HG03280 (cell line): ENCODE measurements around the gene PCSK2.

Experiments used
- ATAC-seq: cut with Tn5 transposase; IDR thresholded peaks from one replicate; pipeline ENCODE4 v1.9.1; 2021; ENCODE audit warnings: mild to moderate bottlenecking, moderate library complexity; ENCODE audit not compliant: unreplicated experiment

PCSK2 gene

GRCh38 chr20:17327185-17328148, 100.6 kb downstream of the PCSK2 start:
- no peak for ATAC-seq

GRCh38 chr20:17334932-17335331, 108.1 kb downstream of the PCSK2 start:
- ATAC-seq: no peak

GRCh38 chr20:17339000-17339399, 112.2 kb downstream of the PCSK2 start:
- no peak for ATAC-seq

DNA sequence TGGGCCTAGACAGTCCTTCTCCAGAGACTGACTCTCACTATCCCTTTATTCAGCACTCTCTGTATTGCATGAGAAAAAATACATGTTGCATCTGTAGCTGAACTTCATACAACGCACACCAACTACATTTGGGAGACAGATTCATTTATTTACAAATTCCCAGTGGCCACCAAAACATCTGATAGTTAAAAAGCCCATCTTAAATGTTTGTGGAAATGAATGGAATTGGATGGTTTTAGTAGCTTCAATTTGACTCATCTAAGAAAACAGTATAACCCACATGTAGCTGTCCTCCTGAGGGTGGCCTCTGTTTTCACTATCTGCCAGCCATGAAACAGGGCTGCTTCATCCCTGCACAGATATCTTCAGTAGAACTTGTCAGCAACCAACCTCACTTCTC, 116.3 kb downstream of the PCSK2 start:
- no peak for ATAC-seq

- no peak for ATAC-seq
Observed at GRCh38 chr20:17343656-17344452, 117.0 kb downstream of the PCSK2 start.

- no peak for ATAC-seq
Observed at GRCh38 chr20:17344790-17345189, 118.0 kb downstream of the PCSK2 start.

- no peak for ATAC-seq
Observed at GRCh38 chr20:17345321-17345720, 118.5 kb downstream of the PCSK2 start.

DNA sequence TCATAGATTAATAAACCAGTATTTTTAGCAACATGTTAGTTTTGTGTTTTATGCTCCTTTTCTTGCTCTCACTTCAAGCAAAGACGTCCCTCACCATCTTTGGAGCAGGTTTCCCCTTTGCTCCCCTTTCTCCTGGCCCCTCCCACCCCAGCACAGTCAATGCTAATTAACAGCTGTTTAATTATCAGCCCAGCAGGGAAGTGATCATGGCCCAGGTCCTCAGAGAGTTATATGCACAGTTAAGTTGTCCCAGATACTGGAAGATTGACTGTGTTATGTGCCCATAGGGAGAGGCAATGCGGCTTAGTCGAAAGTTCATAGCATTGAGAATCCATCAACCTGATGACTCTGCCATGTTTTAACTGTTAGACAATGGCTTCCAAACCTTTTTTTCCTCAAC, 123.5 kb downstream of the PCSK2 start:
- no peak for ATAC-seq

GRCh38 chr20:17357238-17357637, 130.4 kb downstream of the PCSK2 start:
- ATAC-seq: no peak

DNA sequence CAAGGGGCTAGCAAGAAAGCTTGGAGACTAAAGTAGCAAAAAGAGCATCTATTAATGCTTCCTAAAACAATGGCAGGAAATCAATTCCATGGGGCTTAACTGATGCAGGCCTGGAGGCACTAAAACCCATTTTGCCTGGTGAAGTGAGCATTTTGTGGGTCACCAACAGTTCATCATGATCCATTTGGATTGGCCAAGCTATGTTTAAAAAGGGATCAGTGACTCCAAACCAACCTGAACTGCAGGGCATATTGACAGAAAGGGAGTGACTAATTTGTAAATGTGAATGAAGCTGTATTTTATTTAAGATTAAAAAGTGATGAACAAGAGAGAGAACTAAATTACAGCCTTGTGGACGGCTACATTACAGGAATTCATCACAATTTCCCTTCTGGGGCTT, 132.0 kb downstream of the PCSK2 start:
- ATAC-seq: no peak

GRCh38 chr20:17364681-17365080, 137.8 kb downstream of the PCSK2 start:
- ATAC-seq: no peak

DNA sequence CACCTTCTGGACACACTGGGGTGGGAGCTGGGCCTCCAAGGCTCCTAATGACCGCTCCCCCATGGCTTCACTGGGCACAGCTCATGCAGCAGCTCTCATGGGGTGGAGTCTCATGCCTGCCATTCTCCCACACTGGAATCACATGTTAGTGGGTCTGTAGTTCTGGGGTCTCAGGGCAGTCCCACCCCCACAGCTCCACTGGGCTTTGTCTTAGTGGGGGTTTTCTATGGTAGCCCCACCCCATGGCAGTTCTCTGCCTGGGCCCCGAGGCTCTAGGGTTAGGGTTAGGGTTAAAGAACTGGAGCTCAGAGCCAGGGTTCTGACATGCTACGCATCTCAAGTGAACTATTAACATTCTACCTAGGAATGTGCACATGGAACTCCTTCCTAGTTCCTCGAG, 139.0 kb downstream of the PCSK2 start:
- ATAC-seq: no peak

DNA sequence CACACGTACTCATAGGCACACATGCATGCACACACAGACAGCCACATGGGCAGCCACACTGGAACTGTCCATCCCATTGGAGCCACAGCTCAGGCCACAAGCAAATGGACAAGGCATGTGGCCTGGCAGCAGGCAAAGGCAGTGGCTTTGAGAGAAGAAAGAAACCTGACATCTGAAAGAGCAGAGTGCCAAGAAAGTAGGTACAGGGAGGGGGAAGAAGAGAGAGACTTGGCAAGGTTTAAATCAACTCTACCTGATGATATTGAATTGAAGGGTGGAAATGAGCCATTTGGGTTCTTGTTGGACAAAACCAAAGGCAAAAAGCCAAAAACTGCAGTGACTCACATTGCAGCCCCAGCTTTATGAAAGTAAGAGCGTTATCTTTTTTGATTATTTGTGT, 142.7 kb downstream of the PCSK2 start:
- ATAC-seq: no peak

DNA sequence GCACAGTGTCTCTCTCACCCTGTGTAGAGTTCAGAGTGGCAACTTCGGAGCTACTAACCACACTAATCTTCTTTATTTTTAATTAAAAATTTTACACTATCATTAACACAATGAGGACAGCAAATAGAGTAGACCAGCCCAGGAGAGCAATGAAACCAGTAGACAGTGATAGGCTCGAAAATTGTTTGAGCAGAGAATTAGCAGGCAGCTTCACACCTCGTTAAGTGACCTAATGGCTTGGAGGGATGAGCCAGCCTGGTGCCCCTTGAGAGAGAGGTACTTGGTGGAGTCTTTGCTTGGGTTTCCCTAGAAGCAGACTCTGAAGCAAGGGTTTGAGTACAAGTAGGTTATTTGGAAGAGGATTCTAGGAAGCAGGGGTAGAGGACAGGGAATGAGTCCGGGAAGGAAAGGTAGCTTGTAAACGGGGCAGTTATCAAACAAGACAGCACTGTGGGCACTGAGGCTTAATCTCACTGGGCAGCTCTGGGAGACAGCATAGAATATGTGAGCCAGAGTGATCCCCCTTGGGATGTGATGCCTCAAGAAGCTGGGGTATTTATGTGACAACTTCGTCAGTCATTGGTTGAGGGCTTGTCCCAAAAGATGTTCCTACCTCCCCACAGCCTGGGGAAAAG, 146.1 kb downstream of the PCSK2 start:
- no peak for ATAC-seq

GRCh38 chr20:17374086-17374485, 147.2 kb downstream of the PCSK2 start:
- ATAC-seq: no peak

GRCh38 chr20:17376031-17376430, 149.2 kb downstream of the PCSK2 start:
- ATAC-seq: no peak

- no peak for ATAC-seq
Observed at GRCh38 chr20:17377231-17377630, 150.4 kb downstream of the PCSK2 start.

DNA sequence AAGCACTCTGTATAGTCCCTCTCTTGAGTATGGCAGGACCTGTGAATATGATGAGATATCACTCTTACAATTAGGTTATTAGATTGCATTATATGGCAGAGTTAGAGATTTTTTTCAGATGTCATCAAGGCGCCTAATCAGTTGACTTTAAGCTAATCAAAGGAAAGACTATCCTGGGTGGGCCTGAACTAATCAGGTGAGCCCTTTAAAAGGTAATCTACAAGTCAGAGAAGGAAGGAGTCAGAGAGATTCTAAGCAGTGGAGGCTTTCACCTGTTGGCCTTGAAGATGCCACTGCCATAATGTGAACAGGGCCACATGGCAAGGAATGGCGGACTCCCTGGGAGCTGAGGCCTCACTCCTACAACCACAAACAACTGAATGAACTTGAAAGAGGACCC, 152.8 kb downstream of the PCSK2 start:
- no peak for ATAC-seq

DNA sequence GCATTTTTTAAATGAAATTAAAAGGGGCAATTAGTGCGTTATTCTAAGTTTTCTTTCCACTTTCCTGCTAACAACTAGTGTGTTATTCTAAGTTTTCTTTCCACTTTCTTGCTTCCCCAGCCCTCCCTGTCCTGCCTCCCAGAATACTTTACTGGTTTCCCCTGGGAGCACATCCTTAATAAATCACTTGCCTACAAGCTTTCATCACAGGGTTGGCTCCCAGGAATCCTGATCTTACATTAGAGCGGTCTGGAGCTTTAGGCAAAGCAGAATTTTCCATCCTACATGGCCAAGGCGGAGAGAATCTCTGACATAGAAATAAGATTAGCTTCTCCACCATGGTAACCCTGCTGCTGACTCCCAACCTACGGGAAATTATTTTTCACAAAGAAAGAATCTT, 154.0 kb downstream of the PCSK2 start:
- no peak for ATAC-seq

- ATAC-seq: no peak
Observed at GRCh38 chr20:17381724-17382123, 154.9 kb downstream of the PCSK2 start.

DNA sequence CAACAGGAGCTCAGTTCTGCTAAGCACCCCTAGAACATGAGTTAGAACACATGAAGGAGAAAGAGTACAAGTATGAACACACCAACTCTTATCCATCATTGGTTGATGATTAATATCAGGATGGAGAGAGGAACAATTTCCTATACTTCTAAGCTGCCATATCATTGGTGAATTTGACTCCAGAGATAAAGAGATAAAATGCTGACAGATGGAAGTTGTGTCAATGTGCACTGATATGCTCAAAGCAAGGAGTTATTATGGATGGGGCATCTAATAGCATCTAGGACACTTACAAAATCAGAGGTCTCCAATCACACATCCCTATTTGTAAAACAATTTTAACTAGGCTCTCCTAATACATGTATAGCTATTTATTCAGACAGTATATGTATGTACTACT, 159.0 kb downstream of the PCSK2 start:
- no peak for ATAC-seq
